Gastrocnemius medialis (tissue), 4 donors: Measurements from ENCODE around the gene HSFX4. TPM values are rescaled to one million over a fixed set of nuclear protein-coding genes. Genes with fewer than 3 reads are reported as not detected.

ENCODE experiments used
- ATAC-seq, 2 donors: fragments of 150-250 bp; one replicate each; pipeline ENCODE4 v1.9.1; 2016
- DNase-seq, 2 donors: peaks; one replicate each; pipeline ENCODE4 v3.0.0-alpha.2; 2019
- H3K27ac ChIP-seq, 4 donors: fragments of 200-600 bp; sonication (generic); 1 replicate in 1 of 4; 2 replicates in 3 of 4; pipeline ENCODE4 v1.5.1; 2016 to 2018; ENCODE audit warnings: mild to moderate bottlenecking in 2 of 4, moderate library complexity in 1 of 4
- H3K27me3 ChIP-seq, 3 donors: fragments of 200-600 bp; sonication (generic) in 2 of 3; 1 replicate in 1 of 3; 2 replicates in 2 of 3; pipeline versions ENCODE4 v1.5.1 to v1.6.0; 2016 to 2019; ENCODE audit warnings: mild to moderate bottlenecking in 1 of 3, moderate library complexity in 1 of 3
- H3K36me3 ChIP-seq, 2 donors: fragments of 200-600 bp; sonication (generic) in 1 of 2; one replicate each; pipeline ENCODE4 v1.5.1; 2017 to 2018
- H3K4me1 ChIP-seq, 2 donors: fragments of 200-600 bp; sonication (generic) in 1 of 2; one replicate each; pipeline ENCODE4 v1.5.1; 2016 to 2017; ENCODE audit warnings: mild to moderate bottlenecking in 2 of 2
- H3K4me3 ChIP-seq, 4 donors: fragments of 200-600 bp; sonication (generic) in 3 of 4; 1 replicate in 1 of 4; 2 replicates in 3 of 4; pipeline ENCODE4 v1.5.1; 2016 to 2019; ENCODE audit warnings: mild to moderate bottlenecking in 2 of 4
- H3K9me3 ChIP-seq, 3 donors: fragments of 200-600 bp; sonication (generic) in 2 of 3; 1 replicate in 1 of 3; 2 replicates in 2 of 3; pipeline ENCODE4 v1.5.1; 2016 to 2019
- CTCF ChIP-seq, 5 experiments: fragments of 450-650 bp in 3 of 5; fragments of 200-600 bp in 2 of 5; sonication (generic) in 2 of 5; IDR thresholded peaks in 4 of 5; conservative IDR thresholded peaks in 1 of 5; 1 replicate in 4 of 5; 2 replicates in 1 of 5; pipeline ENCODE4 v1.5.1; 2016 to 2019; ENCODE audit warnings: antibody characterized with exemption in 5 of 5, mild to moderate bottlenecking in 3 of 5, moderate library complexity in 3 of 5
- POLR2A ChIP-seq, 2 donors: fragments of 450-650 bp; IDR thresholded peaks; one replicate each; pipeline ENCODE4 v1.6.1; 2017; ENCODE audit warnings: antibody characterized with exemption in 2 of 2, mild to moderate bottlenecking in 2 of 2, moderate library complexity in 2 of 2
- in situ Hi-C, 4 donors: fragments of 200-750 bp; cut with MboI; loops; one replicate each; pipeline versions ENCODE4 v1.15.0 to v1.8.0; 2017; ENCODE audit warnings: low sequenced_read_pairs in 4 of 4
- intact Hi-C: fragments of 100-400 bp; cut with DNase I; formaldehyde crosslinking; loops from one replicate; pipeline ENCODE4 v1.15.1; 2023; ENCODE audit warnings: low total_unique reads
- total RNA-seq, 4 donors: library from RNA; depleted of rRNA; stranded (reverse); fragments of >200 nt; gene quantifications; one replicate each; pipeline versions ENCODE4 v1.1.0 to v1.2.3, GENCODE V29; 2016

The HSFX4 gene
- total RNA-seq, 4 donors from 2014 or later = not detected

DNA sequence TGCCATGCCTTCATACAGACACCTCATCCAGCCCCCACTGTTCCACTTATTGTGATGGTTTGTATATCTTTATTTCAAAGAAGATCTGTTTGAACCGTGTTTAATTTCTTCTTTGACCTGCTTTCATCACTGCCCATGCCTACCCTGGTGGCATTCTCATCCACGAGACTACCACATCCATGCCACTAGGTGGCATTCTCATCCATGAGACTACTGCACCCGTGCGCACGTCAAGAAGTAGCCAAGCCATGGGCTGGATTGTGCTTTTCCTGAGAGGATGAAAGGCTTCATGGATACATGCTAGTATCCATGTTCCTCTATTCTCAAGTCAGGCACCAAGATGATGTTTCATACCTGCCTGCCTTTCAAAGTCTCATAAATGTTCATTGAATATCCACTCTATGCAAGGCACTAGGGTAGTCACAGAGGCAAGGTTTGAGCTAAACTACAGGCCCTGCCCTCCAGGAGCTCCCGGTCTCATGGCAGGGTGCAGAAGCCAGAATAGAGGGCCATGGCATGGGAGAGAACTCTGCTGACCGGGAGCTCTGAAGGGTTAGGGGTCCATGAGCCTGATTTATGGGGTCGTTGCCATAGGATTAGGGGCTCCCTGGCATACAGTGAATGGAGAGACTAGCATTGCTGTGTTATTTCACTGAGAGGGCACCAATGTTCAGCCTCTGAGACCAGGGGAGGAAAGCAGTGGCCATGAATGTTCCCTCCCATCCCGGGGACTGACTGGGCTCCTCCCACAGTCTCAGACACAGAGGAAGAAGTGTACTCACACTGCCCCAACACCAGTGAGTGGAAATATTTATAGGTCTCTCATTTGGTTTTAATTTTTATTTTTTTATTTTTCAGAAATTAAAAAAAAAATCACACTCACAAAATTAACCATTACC, 33.7 kb downstream of the HSFX4 start:
- Histone ChIP-seq H3K9me3 (no peaks in the 10 kb centered on the region), H3K4me1 (peaks cover 0 to 5% of the 10 kb centered on the region in 2 donors), H3K36me3 (no peaks in the 10 kb centered on the region), H3K27ac (no peak overlapping the region), H3K4me3 (no peak overlapping the region), H3K27me3 (no peaks in the 10 kb centered on the region)
- peak; percentile 63 to 97 for ATAC-seq
- TF ChIP-seq POLR2A (IDR thresholded peaks at IDR 0.05) (no peak), CTCF (IDR thresholded peaks at IDR 0.05 in 4 of 5, conservative IDR thresholded peaks at IDR 0.05 in 1 of 5) (peak in 4 of 5 experiments; percentile 35 to 58 (median 54))
- DNase-seq = peak; percentile 2 to 37
- in situ Hi-C loops (loop anchor here (25.0 kb wide), 5 partner anchors 249 to 749 kb away; partner anchors contain the start of gene MAMLD1 (in 2 of the 4)), intact Hi-C loops (loop anchor here (10.0 kb wide), 3 partner anchors 122 to 402 kb away; partner anchors contain the start of gene MAMLD1)

DNA sequence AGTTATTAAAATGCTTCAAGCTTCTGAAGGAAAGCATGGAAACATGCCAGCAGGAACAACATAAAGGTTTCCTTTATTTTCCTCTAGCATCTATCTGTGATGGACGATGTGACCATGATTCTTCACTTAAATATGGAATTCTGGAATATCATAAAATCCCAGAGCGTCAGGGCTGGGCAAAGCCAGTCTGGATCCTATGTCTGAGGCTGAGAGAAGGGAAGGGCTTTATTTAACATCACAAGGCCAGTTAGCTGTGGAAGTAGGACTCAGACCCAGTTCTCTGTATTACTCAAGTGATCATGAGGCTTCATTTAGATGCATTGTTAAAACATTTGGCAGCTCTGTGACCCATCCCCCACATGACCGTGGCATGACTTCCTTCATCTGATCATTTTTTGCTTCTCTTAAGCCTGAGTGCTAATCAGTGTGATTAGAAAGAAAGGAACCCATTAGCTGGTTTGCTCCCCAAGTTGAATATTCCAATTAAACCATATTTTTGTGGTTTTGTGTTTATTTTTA, 49.8 kb downstream of the HSFX4 start:
- Histone ChIP-seq H3K4me1 (no peaks in the 10 kb centered on the region), H3K36me3 (no peaks in the 10 kb centered on the region), H3K9me3 (no peaks in the 10 kb centered on the region), H3K4me3 (no peak overlapping the region), H3K27me3 (no peaks in the 10 kb centered on the region), H3K27ac (no peak overlapping the region)
- in situ Hi-C loops (no loop called here), intact Hi-C loops (no loop called here)
- DNase-seq = no peak
- ATAC-seq = no peak
- TF ChIP-seq POLR2A (IDR thresholded peaks at IDR 0.05) (no peak), CTCF (IDR thresholded peaks at IDR 0.05 in 4 of 5, conservative IDR thresholded peaks at IDR 0.05 in 1 of 5) (no peak)

Other genes with a start within 250 kb of the HSFX4 start
- not detected for gene MAGEA11, start 217.5 kb upstream of the HSFX4 start, total RNA-seq
- under 1 TPM in 2 of 4 donors, not detected in 2; 0.42 to 0.46 TPM for gene HSFX1, start 155.5 kb upstream of the HSFX4 start, total RNA-seq
- not detected for gene MAGEA9, start 147.6 kb upstream of the HSFX4 start, total RNA-seq
- not detected for gene MAGEA8, start 48.4 kb upstream of the HSFX4 start, total RNA-seq
- 10 to 100 TPM in 3 of 4 donors, 1 to 10 TPM in 1; 7.2 to 17.1 (median 11.0) TPM for gene EOLA2, start 8.9 kb downstream of the HSFX4 start, total RNA-seq